ENCODE data around the gene PGK2.

PGK2 gene

GRCh38 chr6:49764571-49765236, 22.4 kb downstream of the PGK2 start:
- DNase-seq (ENCODE audit: low read depth in 1 of 2, low spot score in 1 of 2), result no peak
- Histone ChIP-seq H3K27me3 (ENCODE audit: insufficient read depth, poor library complexity, severe bottlenecking) (no peaks in the 10 kb centered on the region), H3K4me3 (replicated peaks; ENCODE audit: insufficient read depth, low read length) (no peak overlapping the region), H3K27ac (replicated peaks) (no peak overlapping the region)
- TF ChIP-seq SPI1 (IDR thresholded peaks at IDR 0.05; ENCODE audit: borderline replicate concordance, low read depth) (no peak), GABPA (IDR thresholded peaks at IDR 0.05; ENCODE audit: low read depth) (no peak), CTCF (IDR thresholded peaks at IDR 0.05; ENCODE audit: insufficient read depth, low read length) (no peak), POLR2AphosphoS5 (IDR thresholded peaks at IDR 0.05; ENCODE audit: low read depth) (no peak), REST (IDR thresholded peaks at IDR 0.05; ENCODE audit: insufficient replicate concordance, low read depth) (no peak)

GRCh38 chr6:49744259-49744658, 42.8 kb downstream of the PGK2 start, which contains the start of gene CRISP3:
CRISP3 (minus strand) TSS chr6:49744388; CDS start chr6:49744367, 21 bp downstream.
- TF ChIP-seq POLR2AphosphoS5 (IDR thresholded peaks at IDR 0.05; ENCODE audit: low read depth) (no peak), CTCF (IDR thresholded peaks at IDR 0.05; ENCODE audit: insufficient read depth, low read length) (no peak), SPI1 (IDR thresholded peaks at IDR 0.05; ENCODE audit: borderline replicate concordance, low read depth) (no peak), GABPA (IDR thresholded peaks at IDR 0.05; ENCODE audit: low read depth) (no peak), REST (IDR thresholded peaks at IDR 0.05; ENCODE audit: insufficient replicate concordance, low read depth) (no peak)
- H3K27ac ChIP-seq (replicated peaks), result no peak within 1 kb of the TSS
- no peak within 1 kb of the TSS for H3K4me3 ChIP-seq (replicated peaks; ENCODE audit: insufficient read depth, low read length)
- no peaks in the 10 kb centered on the region for H3K27me3 ChIP-seq (ENCODE audit: insufficient read depth, poor library complexity, severe bottlenecking)
- DNase-seq (ENCODE audit: low read depth in 1 of 2, low spot score in 1 of 2), result no peak

GRCh38 chr6:49743429-49743828, 43.7 kb downstream of the PGK2 start:
- Histone ChIP-seq H3K4me3 (replicated peaks; ENCODE audit: insufficient read depth, low read length) (no peak overlapping the region), H3K27ac (replicated peaks) (no peak overlapping the region), H3K27me3 (ENCODE audit: insufficient read depth, poor library complexity, severe bottlenecking) (no peaks in the 10 kb centered on the region)
- no peak for TF ChIP-seq SPI1 (IDR thresholded peaks at IDR 0.05; ENCODE audit: borderline replicate concordance, low read depth)
- no peak for DNase-seq (ENCODE audit: low read depth in 1 of 2, low spot score in 1 of 2)

- TF ChIP-seq GABPA (IDR thresholded peaks at IDR 0.05; ENCODE audit: low read depth) (no peak), SPI1 (IDR thresholded peaks at IDR 0.05; ENCODE audit: borderline replicate concordance, low read depth) (no peak), CTCF (IDR thresholded peaks at IDR 0.05; ENCODE audit: insufficient read depth, low read length) (no peak), REST (IDR thresholded peaks at IDR 0.05; ENCODE audit: insufficient replicate concordance, low read depth) (no peak), POLR2AphosphoS5 (IDR thresholded peaks at IDR 0.05; ENCODE audit: low read depth) (no peak)
- Histone ChIP-seq H3K27ac (replicated peaks) (no peak overlapping the region), H3K4me3 (replicated peaks; ENCODE audit: insufficient read depth, low read length) (no peak overlapping the region), H3K27me3 (ENCODE audit: insufficient read depth, poor library complexity, severe bottlenecking) (no peaks in the 10 kb centered on the region)
- DNase-seq (ENCODE audit: low read depth in 1 of 2, low spot score in 1 of 2), result no peak
Observed at GRCh38 chr6:49739423-49739822, 47.7 kb downstream of the PGK2 start.
